NCI-H2029 (cell line): ENCODE data around the gene BANP.
"Not testable (repeated sequence)": the region's sequence is repeated elsewhere in the genome, so short reads cannot be mapped to it uniquely, and the experiment has no call there.

ENCODE experiments used
- DNase-seq: peaks from one replicate; lab custom pipeline; 2025; lab: John Stamatoyannopoulos, UW

The BANP gene

GRCh38 chr16:87968541-87968940 is 17.3 kb downstream of the BANP start:
- no peak for DNase-seq

GRCh38 chr16:87970186-87970585 is 19.0 kb downstream of the BANP start:
- DNase-seq: no peak

GRCh38 chr16:87971933-87972332 is 20.7 kb downstream of the BANP start:
- DNase-seq: no peak

- DNase-seq: no peak
These were observed 22.5 kb downstream of the BANP start for GRCh38 chr16:87973717-87974116.

GRCh38 chr16:87974178-87974577 is 22.9 kb downstream of the BANP start:
- DNase-seq: no peak

GRCh38 chr16:87976665-87977064 is 25.4 kb downstream of the BANP start:
- DNase-seq: no peak

- no peak for DNase-seq
These were observed 26.9 kb downstream of the BANP start for GRCh38 chr16:87978127-87978526.

- peak; percentile 14 for DNase-seq
These were observed 28.1 kb downstream of the BANP start for GRCh38 chr16:87979352-87979751.

- not testable (repeated sequence) for DNase-seq
These were observed 28.8 kb downstream of the BANP start for GRCh38 chr16:87979911-87980630.

GRCh38 chr16:87981376-87981775 is 30.1 kb downstream of the BANP start:
- DNase-seq: not testable (repeated sequence)

GRCh38 chr16:87982581-87983041 is 31.4 kb downstream of the BANP start:
- no peak for DNase-seq

GRCh38 chr16:87983072-87983736 is 32.0 kb downstream of the BANP start:
- DNase-seq: not testable (repeated sequence)

- DNase-seq: not testable (repeated sequence)
These were observed 32.5 kb downstream of the BANP start for GRCh38 chr16:87983737-87984097.

GRCh38 chr16:87984180-87984579 is 32.9 kb downstream of the BANP start:
- not testable (repeated sequence) for DNase-seq

- no peak for DNase-seq
These were observed 33.5 kb downstream of the BANP start for GRCh38 chr16:87984632-87985267.

- not testable (repeated sequence) for DNase-seq
These were observed 34.3 kb downstream of the BANP start for GRCh38 chr16:87985493-87985892.

GRCh38 chr16:87986361-87986849 is 35.2 kb downstream of the BANP start:
- DNase-seq: not testable (repeated sequence)

- DNase-seq: not testable (repeated sequence)
These were observed 37.4 kb downstream of the BANP start for GRCh38 chr16:87988596-87988995.

- DNase-seq: not testable (repeated sequence)
These were observed 39.0 kb downstream of the BANP start for GRCh38 chr16:87990254-87990653.

- DNase-seq: not testable (repeated sequence)
These were observed 40.9 kb downstream of the BANP start for GRCh38 chr16:87992142-87992541.

GRCh38 chr16:87993901-87994300 is 42.7 kb downstream of the BANP start:
- DNase-seq: no peak

GRCh38 chr16:87995644-87996043 is 44.4 kb downstream of the BANP start:
- DNase-seq: no peak
